ENCODE measurements around the gene SHISA9. TPM values are rescaled to one million over a fixed set of nuclear protein-coding genes. Genes with fewer than 3 reads are reported as not detected.

Gene SHISA9
- total and polyA plus RNA-seq, 2 of the 4 experiments (the other 2 are of a cell fraction), result under 0.01 TPM; not detected in 1

- Histone ChIP-seq H3K4ac (ENCODE audit: low read depth, low read length) (no peak overlapping the region), H2AFZ (replicated peaks; ENCODE audit: low read length, poor library complexity) (no peak overlapping the region), H2BK15ac (ENCODE audit: low read depth, low read length) (no peak overlapping the region), H3K9me1 (ENCODE audit: insufficient read depth, low read length) (no peaks in the 10 kb centered on the region), H2BK20ac (ENCODE audit: low read depth, low read length) (no peak overlapping the region), H3K9ac (ENCODE audit: low read depth, low read length) (no peak overlapping the region), H4K5ac (ENCODE audit: low read depth, low read length) (no peak overlapping the region), H3K14ac (replicated peaks; ENCODE audit: low read depth, low read length) (no peak overlapping the region), H2BK5ac (ENCODE audit: low read depth, low read length, poor library complexity, severe bottlenecking) (no peak overlapping the region), H3K27me3 (ENCODE audit: control insufficient read depth, insufficient read depth, low read length) (no peaks in the 10 kb centered on the region), H3K4me2 (ENCODE audit: low read depth, low read length) (no peak overlapping the region), H4K20me1 (ENCODE audit: insufficient read depth, low read length) (no peaks in the 10 kb centered on the region), H4K8ac (ENCODE audit: low read depth in 2 of 2, low read length in 2 of 2) (no peak overlapping the region), H3K18ac (ENCODE audit: low read depth, low read length) (no peak overlapping the region), H3K23ac (ENCODE audit: low read depth, low read length) (no peak overlapping the region), H3K79me1 (ENCODE audit: low read depth in 1 of 2, low read length in 2 of 2) (no peaks in the 10 kb centered on the region), H4K91ac (ENCODE audit: insufficient read depth, low read depth, low read length) (no peak overlapping the region), H3K9me3 (ENCODE audit: control insufficient read depth, insufficient read depth, low read length) (peaks cover 17% of the 10 kb centered on the region), H2AK5ac (ENCODE audit: low read depth, low read length) (no peak overlapping the region), H3K27ac (ENCODE audit: insufficient read depth, low read length) (no peak overlapping the region), H3K4me1 (ENCODE audit: control insufficient read depth, insufficient read depth, low read length) (no peaks in the 10 kb centered on the region), H3K36me3 (ENCODE audit: control insufficient read depth, insufficient read depth, low read length) (no peaks in the 10 kb centered on the region), H2AK9ac (replicated peaks; ENCODE audit: low read depth, low read length, poor library complexity) (no peak overlapping the region), H2BK120ac (ENCODE audit: low read depth, low read length) (no peak overlapping the region), H3K4me3 (ENCODE audit: insufficient read depth, low read depth, low read length) (no peak overlapping the region), H3K56ac (ENCODE audit: extremely low read depth, insufficient read depth, low read length) (no peak overlapping the region)
- ChIA-PET CTCF (no interaction called here), POLR2A (ENCODE audit: unreplicated experiment) (no interaction called here)
- in situ Hi-C loops (cut with MboI; ENCODE audit: low sequenced_read_pairs), result no loop called here
- 0% methylated on average over 1 of the region's 3 CpGs; no CpG with 5 or more reads in 1 of the 2 experiments for WGBS, 2 experiments (ENCODE audit: extremely low coverage in 2 of 2, insufficient read length in 1 of 2)
- no peak for ATAC-seq (ENCODE audit: low read depth)
- no peak for DNase-seq
- intact Hi-C loops (cut with micrococcal nuclease), result no loop called here
- dilution Hi-C loops (cut with HindIII; ENCODE audit: low sequenced_read_pairs, unreplicated experiment), result no loop called here
- no peak for TF ChIP-seq POLR2A (IDR thresholded peaks at IDR 0.05; ENCODE audit: low read depth, low read length)
- TF ChIP-seq FOS (IDR thresholded peaks at IDR 0.05; ENCODE audit: low read depth, low read length), result no peak
- no peak for TF ChIP-seq MAZ (IDR thresholded peaks at IDR 0.05; ENCODE audit: borderline replicate concordance, low read depth, low read length)
- TF ChIP-seq ELK1 (IDR thresholded peaks at IDR 0.05; ENCODE audit: borderline replicate concordance, low read depth, low read length), result no peak
- TF ChIP-seq RAD21 (IDR thresholded peaks at IDR 0.05; ENCODE audit: low read length), result no peak
- no peak for TF ChIP-seq SMC3 (IDR thresholded peaks at IDR 0.05; ENCODE audit: low read depth, low read length)
- TF ChIP-seq BHLHE40 (IDR thresholded peaks at IDR 0.05; ENCODE audit: low read depth, low read length), result no peak
- no peak for TF ChIP-seq MXI1 (IDR thresholded peaks at IDR 0.05; ENCODE audit: borderline replicate concordance, low read depth, low read length)
- TF ChIP-seq CEBPB (IDR thresholded peaks at IDR 0.05; ENCODE audit: low read depth, low read length), result no peak
- no TSS peak for BruUV-seq (replicated peaks)
These were observed 144.8 kb downstream of the SHISA9 start for GRCh38 chr16:13046061-13046821.
